ENCODE measurements around the gene CST3. TPM values are rescaled to one million over a fixed set of nuclear protein-coding genes. Genes with fewer than 3 reads are reported as not detected.

CST3 gene, protein sequence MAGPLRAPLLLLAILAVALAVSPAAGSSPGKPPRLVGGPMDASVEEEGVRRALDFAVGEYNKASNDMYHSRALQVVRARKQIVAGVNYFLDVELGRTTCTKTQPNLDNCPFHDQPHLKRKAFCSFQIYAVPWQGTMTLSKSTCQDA
- total RNA-seq (2021; fragmentation: NEBNext Ultra II Directional; extraction: Animal tissue kit (Norgen Biotek cat#: 25700)) (53.2 and 58.1 TPM in 2 replicates), polyA plus RNA-seq (2011; rRNA removed) (184 and 185 TPM in 2 replicates), polyA minus RNA-seq (2011; rRNA and poly(A)+ RNA removed) (35.0 and 38.7 TPM in 2 replicates)
- 84.3 TPM for polyA plus RNA-seq (2011; cell fraction: cytosol; rRNA removed)
- polyA plus RNA-seq (2011; cell fraction: nucleus; rRNA removed) = 66.5 TPM
- polyA plus RNA-seq (2012, experiment 1 of 2) = 61.6 to 108 TPM (median 99.6 TPM) in 4 replicates
- 128 TPM for polyA plus RNA-seq (2012, experiment 2 of 2)
- 68.4 TPM for polyA plus RNA-seq (2013, experiment 1 of 2)
- 77.9 TPM for polyA plus RNA-seq (2013, experiment 2 of 2)
- 54.3 TPM for polyA minus RNA-seq (2011; cell fraction: cytosol; rRNA and poly(A)+ RNA removed)
- 21.1 TPM for polyA minus RNA-seq (2011; cell fraction: nucleus; rRNA and poly(A)+ RNA removed)
- long read RNA-seq, experiment 1, transcript CST3-201 (3 exons, 873 nt) = major isoform, 44 of 46 reads
- long read RNA-seq, experiment 1, partial matches to known transcripts = 1 of 46 reads
- long read RNA-seq, experiment 1, other reads (novel, unspliced or antisense) = 1 of 46 reads
- long read RNA-seq, experiment 2, partial matches to known transcripts = 0 of 1 reads
- long read RNA-seq, experiment 2, other reads (novel, unspliced or antisense) = 1 of 1 reads

DNA sequence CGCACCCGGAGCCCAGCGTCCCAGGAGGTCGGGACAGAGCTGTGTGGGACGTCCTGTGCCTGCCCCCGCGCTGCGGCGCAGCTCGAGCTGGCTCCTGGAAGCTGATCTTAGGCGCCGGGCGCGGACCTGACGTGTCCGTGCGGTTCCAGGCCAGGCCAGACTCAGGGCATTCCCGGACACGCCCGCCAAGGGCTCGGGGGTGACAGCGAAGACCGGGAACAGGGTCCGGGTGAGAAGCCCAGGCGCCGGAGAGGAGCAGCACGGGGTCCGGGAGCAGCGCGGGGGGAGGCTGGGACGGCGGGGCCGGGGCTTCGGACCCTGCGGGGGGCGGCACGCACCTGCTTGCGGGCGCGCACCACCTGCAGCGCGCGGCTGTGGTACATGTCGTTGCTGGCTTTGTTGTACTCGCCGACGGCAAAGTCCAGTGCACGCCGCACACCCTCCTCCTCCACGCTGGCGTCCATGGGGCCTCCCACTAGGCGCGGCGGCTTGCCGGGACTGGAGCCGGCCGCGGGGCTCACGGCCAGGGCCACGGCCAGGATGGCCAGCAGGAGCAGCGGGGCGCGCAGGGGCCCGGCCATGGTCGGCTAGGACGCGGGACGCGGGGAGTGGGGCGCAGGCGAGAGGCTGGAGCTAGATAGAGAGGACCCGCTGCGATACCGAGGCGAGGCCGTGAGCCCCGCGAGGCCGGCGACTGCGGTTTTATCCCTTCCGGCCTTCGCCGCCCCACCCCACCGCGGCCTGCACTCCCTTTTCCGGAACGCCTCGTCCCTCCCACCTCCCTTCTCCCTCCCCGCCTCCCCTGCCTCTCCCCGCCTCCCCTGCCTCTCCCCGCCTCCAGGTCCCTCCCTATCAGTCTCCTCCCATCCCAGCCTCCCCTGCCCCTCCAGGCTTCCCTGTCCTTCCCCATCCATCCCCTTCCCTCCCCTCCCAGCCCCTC is at the start of gene CST3:
TSS of gene CST3 (minus strand) at position 674 of the 940 bp plus-strand sequence. CDS start at position 581, 93 bp downstream.
- Histone ChIP-seq H3K4me2 (ENCODE audit: insufficient read depth in 1 of 2, low read depth in 2 of 2, low read length in 2 of 2) (peak within 1 kb of the TSS; percentile 71 to 91), H2BK120ac (replicated peaks; ENCODE audit: low read depth, low read length) (no peak within 1 kb of the TSS), H4K91ac (replicated peaks; ENCODE audit: insufficient read length, low read length) (peak within 1 kb of the TSS; percentile 87), H2BK5ac (ENCODE audit: low read depth, low read length) (peak within 1 kb of the TSS; percentile 66; the same call in 1 of the 2 replicates), H4K8ac (ENCODE audit: extremely low read depth, insufficient read depth, low read length) (peak within 1 kb of the TSS; percentile 80; the same call in 1 of the 2 replicates), H2AK5ac (ENCODE audit: low read depth, low read length) (no peak within 1 kb of the TSS; the same call in 1 of the 2 replicates), H3K4me1 (replicated peaks in 1 of 4; ENCODE audit: control insufficient read depth in 3 of 4, insufficient read depth in 4 of 4, low read length in 3 of 4) (peaks cover 0 to 12% (median 4%) of the 10 kb centered on the region in 4 experiments; a peak in 6 of 7 replicates), H2BK20ac (ENCODE audit: low read length) (no peak within 1 kb of the TSS), H3K79me1 (ENCODE audit: low read depth, low read length) (no peaks in the 10 kb centered on the region), H2AFZ (ENCODE audit: low read length) (no peak within 1 kb of the TSS; the same call in 1 of the 2 replicates), H3K18ac (ENCODE audit: extremely low read depth, low read length) (peak within 1 kb of the TSS; percentile 87), H4K20me1 (replicated peaks in 1 of 2; ENCODE audit: control insufficient read depth in 1 of 2, insufficient read depth in 2 of 2, low read length in 2 of 2) (peaks cover 0 to 8% of the 10 kb centered on the region in 2 experiments), H3K27ac (ENCODE audit: low read depth, low read length) (no peak within 1 kb of the TSS), H3K4me3 (ENCODE audit: extremely low read depth in 1 of 4, insufficient read depth in 2 of 4, low read depth in 3 of 4, low read length in 4 of 4) (peak within 1 kb of the TSS; percentile 62 to 92 (median 76)), H2BK12ac (ENCODE audit: low read depth, low read length) (0 out of 2 replicates have a peak within 1 kb of the TSS, but pooled peaks have one; percentile 68), H3K79me2 (ENCODE audit: control insufficient read depth in 1 of 2, insufficient read depth in 2 of 2, low read length in 2 of 2) (no peaks in the 10 kb centered on the region), H3K9me3 (ENCODE audit: insufficient read depth in 2 of 2, low read depth in 1 of 2, low read length in 1 of 2) (no peaks in the 10 kb centered on the region), H3K23ac (ENCODE audit: insufficient read length) (no peak within 1 kb of the TSS), H4K5ac (ENCODE audit: insufficient read length, low read depth, low read length) (no peak within 1 kb of the TSS), H3K4ac (replicated peaks; ENCODE audit: insufficient read length, low read depth, low read length) (peak within 1 kb of the TSS; percentile 38), H3K36me3 (ENCODE audit: control insufficient read depth in 2 of 4, insufficient read depth in 4 of 4, low read length in 3 of 4) (no peaks in the 10 kb centered on the region; a peak in 1 of 8 replicates), H3K56ac (replicated peaks; ENCODE audit: insufficient read length, low read depth, low read length) (peak within 1 kb of the TSS; percentile 21), H3K14ac (ENCODE audit: insufficient read length) (no peak within 1 kb of the TSS), H2BK15ac (ENCODE audit: low read length) (no peak within 1 kb of the TSS; the same call in 1 of the 2 replicates), H3K9ac (replicated peaks in 1 of 4; ENCODE audit: extremely low read depth in 1 of 4, low read depth in 3 of 4, low read length in 3 of 4) (peak within 1 kb of the TSS in 2 of 4 experiments; percentile 48 to 61; a peak in 3 of 7 replicates), H3K27me3 (replicated peaks in 1 of 4; ENCODE audit: control insufficient read depth in 3 of 4, extremely low read depth in 1 of 4, insufficient read depth in 3 of 4, low read length in 3 of 4) (peaks cover 0 to 5% (median 2%) of the 10 kb centered on the region in 4 experiments; a peak in 3 of 7 replicates), H3K23me2 (ENCODE audit: low read depth, low read length) (peaks cover 9% of the 10 kb centered on the region)
- DNase-seq (ENCODE audit: low read depth in 1 of 2, low spot score in 2 of 2) (peak in 1 of 2 experiments; percentile 83), FAIRE-seq (no peak)
- CTCF ChIA-PET (ENCODE audit: partially characterized antibody) = interaction anchor here (0.9 to 1.4 kb wide), 5 partner anchors 9 to 195 kb away, joined by 3 to 4 read pairs (median 4); no protein-coding TSS in a partner anchor
- WGBS, 2 experiments (ENCODE audit: extremely low coverage in 1 of 2, insufficient coverage in 1 of 2, insufficient read length in 1 of 2, insufficient replicate concordance in 2 of 2, low coverage in 1 of 2, low lambda C conversion rate in 2 of 2, missing lambda C conversion rate in 1 of 2) = 1% methylated on average over 51 of the region's 92 CpGs; no CpG with 5 or more reads in 1 of the 2 experiments
- POLR2A ChIA-PET (ENCODE audit: partially characterized antibody) = interaction anchor here (0.8 to 1.5 kb wide), 3 partner anchors 8 to 20 kb away, joined by 3 to 4 read pairs (median 3); no protein-coding TSS in a partner anchor
- TF ChIP-seq YY1 (IDR thresholded peaks at IDR 0.05; ENCODE audit: low read depth, low read length) (peak; percentile 33; the same call in 1 of the 2 replicates), POLR2AphosphoS5 (IDR thresholded peaks at IDR 0.05; ENCODE audit: low read depth, low read length) (no peak), RNF2 (IDR thresholded peaks at IDR 0.05; ENCODE audit: borderline replicate concordance, low read depth, low read length, missing control alignments, poor library complexity, severe bottlenecking) (peak; percentile 57), SIRT6 (IDR thresholded peaks at IDR 0.05; ENCODE audit: low read length) (no peak), POU5F1 (IDR thresholded peaks at IDR 0.05; ENCODE audit: low read depth, low read length) (no peak), CTBP2 (IDR thresholded peaks at IDR 0.05; ENCODE audit: borderline replicate concordance, insufficient read depth, insufficient read length, low read length) (no peak)

Data from H1 (cell line).